A549 (cell line): ENCODE data around the gene GADD45B.

Experiments used
- CHD2 ChIP-seq: fragments of 150-350 bp; IDR thresholded peaks from 2 replicates; pipeline ENCODE4 v1.6.1; 2014; ENCODE audit warnings: low read length; ENCODE audit not compliant: partially characterized antibody
- EHMT2 ChIP-seq: fragments of 200-600 bp; sonication (generic); IDR thresholded peaks from 2 replicates; pipeline ENCODE4 v1.6.1; 2016; ENCODE audit warnings: antibody characterized with exemption, low read depth, mild to moderate bottlenecking, moderate library complexity
- EP300 ChIP-seq, 2 experiments: fragments of >200 bp; sonication (Bioruptor Twin); formaldehyde crosslinking; IDR thresholded peaks; 2 replicates in 1 of 2; 3 replicates in 1 of 2; pipeline ENCODE4 v1.6.1; 2016 to 2017
- KDM1A ChIP-seq: fragments of 200-600 bp; sonication (generic); IDR thresholded peaks from 2 replicates; pipeline ENCODE4 v1.6.1; 2016; ENCODE audit warnings: low read depth, mild to moderate bottlenecking
- MAFK ChIP-seq: fragments of 450-650 bp; IDR thresholded peaks from 2 replicates; pipeline ENCODE4 v1.6.1; 2014; ENCODE audit not compliant: partially characterized antibody
- MAZ ChIP-seq: fragments of 150-350 bp; IDR thresholded peaks from 2 replicates; pipeline ENCODE4 v1.6.1; 2014; ENCODE audit warnings: antibody characterized with exemption, low read depth, low read length, borderline replicate concordance
- POLR2A ChIP-seq: IDR thresholded peaks from 2 replicates; pipeline ENCODE4 v1.6.1; 2012; ENCODE audit warnings: mild to moderate bottlenecking, low read length
- TF ChIP-seq, protein P1 (sequence below): IDR thresholded peaks from 2 replicates; pipeline ENCODE4 v1.6.1; 2012
- TF ChIP-seq, protein P2 (sequence below): fragments of >200 bp; sonication (Bioruptor Twin); formaldehyde crosslinking; IDR thresholded peaks from 3 replicates; pipeline ENCODE4 v1.5.1; 2016

DNA sequence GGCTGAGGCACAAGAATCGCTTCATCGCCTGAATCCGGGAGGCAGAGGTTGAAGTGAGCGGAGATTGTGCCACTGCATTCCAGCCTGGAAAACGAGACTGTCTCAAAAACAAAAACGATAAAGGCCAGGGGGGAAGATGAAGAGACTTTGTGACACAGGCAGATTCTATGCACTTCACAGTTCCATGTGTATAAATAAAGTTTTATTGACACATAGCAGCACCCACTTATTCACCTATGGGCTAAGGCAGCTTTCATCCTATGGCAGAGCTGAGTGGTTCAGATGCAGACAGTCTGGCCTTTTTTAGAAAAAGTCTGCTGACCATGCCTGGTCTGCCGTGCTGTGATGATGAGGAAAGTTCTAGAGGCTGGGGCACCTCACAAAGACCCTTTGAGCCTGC is 24.8 kb upstream of the GADD45B start:
- no peak for TF ChIP-seq KDM1A
- TF ChIP-seq, protein P1, sequence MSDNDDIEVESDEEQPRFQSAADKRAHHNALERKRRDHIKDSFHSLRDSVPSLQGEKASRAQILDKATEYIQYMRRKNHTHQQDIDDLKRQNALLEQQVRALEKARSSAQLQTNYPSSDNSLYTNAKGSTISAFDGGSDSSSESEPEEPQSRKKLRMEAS: no peak
- TF ChIP-seq CHD2: no peak
- TF ChIP-seq, protein P2, sequence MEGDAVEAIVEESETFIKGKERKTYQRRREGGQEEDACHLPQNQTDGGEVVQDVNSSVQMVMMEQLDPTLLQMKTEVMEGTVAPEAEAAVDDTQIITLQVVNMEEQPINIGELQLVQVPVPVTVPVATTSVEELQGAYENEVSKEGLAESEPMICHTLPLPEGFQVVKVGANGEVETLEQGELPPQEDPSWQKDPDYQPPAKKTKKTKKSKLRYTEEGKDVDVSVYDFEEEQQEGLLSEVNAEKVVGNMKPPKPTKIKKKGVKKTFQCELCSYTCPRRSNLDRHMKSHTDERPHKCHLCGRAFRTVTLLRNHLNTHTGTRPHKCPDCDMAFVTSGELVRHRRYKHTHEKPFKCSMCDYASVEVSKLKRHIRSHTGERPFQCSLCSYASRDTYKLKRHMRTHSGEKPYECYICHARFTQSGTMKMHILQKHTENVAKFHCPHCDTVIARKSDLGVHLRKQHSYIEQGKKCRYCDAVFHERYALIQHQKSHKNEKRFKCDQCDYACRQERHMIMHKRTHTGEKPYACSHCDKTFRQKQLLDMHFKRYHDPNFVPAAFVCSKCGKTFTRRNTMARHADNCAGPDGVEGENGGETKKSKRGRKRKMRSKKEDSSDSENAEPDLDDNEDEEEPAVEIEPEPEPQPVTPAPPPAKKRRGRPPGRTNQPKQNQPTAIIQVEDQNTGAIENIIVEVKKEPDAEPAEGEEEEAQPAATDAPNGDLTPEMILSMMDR: no peak
- TF ChIP-seq POLR2A: no peak
- TF ChIP-seq MAFK: no peak
- no peak for TF ChIP-seq MAZ
- no peak for TF ChIP-seq EP300 (IDR thresholded peaks at IDR 0.05)
- TF ChIP-seq EHMT2: no peak
